Nephron progenitor cell (in vitro differentiated cells): ENCODE measurements around the gene GMDS.
A peak's percentile ranks its signal among the peaks of the same experiment; 100 is the strongest.

ENCODE experiments used
- DNase-seq: peaks from one replicate; pipeline ENCODE4 v3.0.0; 2021
- H3K27ac Mint-ChIP-seq: 2 replicates; pipeline ENCODE4 v1.8.0; 2021; ENCODE audit warnings: mild to moderate bottlenecking, moderate library complexity, mixed read lengths
- H3K27me3 Mint-ChIP-seq: 2 replicates; pipeline ENCODE4 v1.8.0; 2021; ENCODE audit warnings: mild to moderate bottlenecking, low read depth, mixed read lengths; ENCODE audit not compliant: poor library complexity
- H3K36me3 Mint-ChIP-seq: 2 replicates; pipeline ENCODE4 v1.8.0; 2021; ENCODE audit warnings: low read depth, mixed read lengths
- H3K4me1 Mint-ChIP-seq: 2 replicates; pipeline ENCODE4 v1.8.0; 2021; ENCODE audit warnings: mixed read lengths
- H3K4me3 Mint-ChIP-seq: 2 replicates; pipeline ENCODE4 v1.8.0; 2021; ENCODE audit warnings: mild to moderate bottlenecking, moderate library complexity, mixed read lengths
- H3K9me3 Mint-ChIP-seq: 2 replicates; pipeline ENCODE4 v1.8.0; 2021; ENCODE audit warnings: mild to moderate bottlenecking, moderate library complexity, mixed read lengths
- CTCF ChIP-seq: fragments of 200-600 bp; sonication (generic); IDR thresholded peaks from 2 replicates; pipeline ENCODE4 v1.5.0; 2021; ENCODE audit warnings: antibody characterized with exemption

GMDS gene

DNA sequence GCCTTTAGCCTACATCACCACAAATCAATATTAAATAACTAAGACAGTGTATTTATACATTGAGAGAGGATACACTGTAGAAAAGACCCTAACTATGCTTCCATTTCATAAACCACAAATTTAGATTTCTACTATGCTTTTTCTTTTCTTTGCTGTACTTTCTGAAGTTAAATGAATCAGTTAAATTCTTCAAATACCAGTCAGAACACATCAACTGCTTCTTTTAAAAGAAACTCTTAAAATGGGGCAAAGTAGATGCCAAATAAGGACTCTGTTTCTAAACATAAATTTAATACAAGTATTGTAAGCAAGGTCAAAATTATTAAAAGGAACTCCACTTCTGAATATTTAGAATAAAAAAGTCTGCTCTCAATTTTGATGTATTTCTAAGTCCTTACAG, 76.9 kb downstream of the GMDS start:
- no peak overlapping the region for H3K4me3 Mint-ChIP-seq
- no peak for TF ChIP-seq CTCF
- H3K36me3 Mint-ChIP-seq: peaks cover 6% of the 10 kb centered on the region
- H3K4me1 Mint-ChIP-seq: peaks cover 16% of the 10 kb centered on the region
- H3K27ac Mint-ChIP-seq: no peak overlapping the region
- DNase-seq: no peak
- H3K27me3 Mint-ChIP-seq: no peaks in the 10 kb centered on the region
- peaks cover 6% of the 10 kb centered on the region for H3K9me3 Mint-ChIP-seq

DNA sequence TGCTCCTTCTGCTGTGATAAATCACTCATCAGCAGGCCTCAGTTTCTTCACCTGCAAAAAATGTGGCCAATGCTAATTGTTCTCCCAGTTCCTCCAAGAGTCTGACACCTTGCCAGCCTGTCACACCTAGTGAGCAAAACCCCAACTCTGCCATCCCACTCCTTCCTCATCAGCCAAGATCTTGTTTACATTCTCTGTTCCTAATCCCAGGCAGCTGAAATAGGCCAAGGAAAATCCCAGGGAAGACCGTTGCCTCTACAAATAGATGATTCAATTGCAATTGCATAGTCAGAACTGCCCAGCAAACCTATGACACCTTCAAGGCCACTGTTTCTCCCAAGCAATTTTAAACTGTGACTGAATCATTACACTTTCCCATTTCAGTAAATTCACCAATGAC, 78.7 kb downstream of the GMDS start:
- Mint-ChIP-seq H3K36me3 (peaks cover 11% of the 10 kb centered on the region), H3K27ac (no peak overlapping the region), H3K9me3 (peaks cover 11% of the 10 kb centered on the region), H3K27me3 (no peaks in the 10 kb centered on the region), H3K4me3 (no peak overlapping the region), H3K4me1 (peaks cover 17% of the 10 kb centered on the region)
- DNase-seq: no peak
- no peak for TF ChIP-seq CTCF

GRCh38 chr6:2165286-2165685, 80.1 kb downstream of the GMDS start:
- TF ChIP-seq CTCF: no peak
- no peak overlapping the region for H3K27ac Mint-ChIP-seq
- H3K36me3 Mint-ChIP-seq: peaks cover 11% of the 10 kb centered on the region
- peaks cover 11% of the 10 kb centered on the region for H3K9me3 Mint-ChIP-seq
- no peaks in the 10 kb centered on the region for H3K27me3 Mint-ChIP-seq
- H3K4me3 Mint-ChIP-seq: no peak overlapping the region
- peaks cover 17% of the 10 kb centered on the region for H3K4me1 Mint-ChIP-seq
- DNase-seq: no peak

DNA sequence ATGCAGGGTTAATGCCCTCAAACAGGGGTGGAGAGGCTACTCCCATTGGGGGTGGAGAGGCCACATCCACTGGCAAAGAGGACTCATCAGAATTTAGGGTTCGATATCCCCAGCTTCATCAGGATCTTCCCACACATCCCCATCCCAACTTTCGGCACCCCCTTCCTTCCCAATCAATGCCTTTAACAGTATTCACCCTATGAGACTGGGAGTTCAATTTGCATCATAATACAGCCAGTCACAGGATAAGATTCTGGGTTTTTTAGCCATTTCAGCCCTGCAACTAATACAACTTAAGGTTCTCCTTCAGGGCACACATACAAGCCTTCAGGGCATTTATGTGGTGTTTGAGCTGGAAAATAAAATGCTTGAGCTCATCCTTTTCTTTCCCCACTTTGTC, 80.9 kb downstream of the GMDS start:
- no peak for DNase-seq
- Mint-ChIP-seq H3K27me3 (no peaks in the 10 kb centered on the region), H3K36me3 (peaks cover 11% of the 10 kb centered on the region), H3K9me3 (peaks cover 11% of the 10 kb centered on the region), H3K4me1 (peaks cover 17% of the 10 kb centered on the region), H3K27ac (no peak overlapping the region), H3K4me3 (no peak overlapping the region)
- TF ChIP-seq CTCF: no peak

- H3K36me3 Mint-ChIP-seq: peaks cover 11% of the 10 kb centered on the region
- no peak overlapping the region for H3K27ac Mint-ChIP-seq
- peaks cover 23% of the 10 kb centered on the region for H3K4me1 Mint-ChIP-seq
- no peak overlapping the region for H3K4me3 Mint-ChIP-seq
- peaks cover 11% of the 10 kb centered on the region for H3K9me3 Mint-ChIP-seq
- H3K27me3 Mint-ChIP-seq: peaks cover 4% of the 10 kb centered on the region
- no peak for DNase-seq
- TF ChIP-seq CTCF: no peak
Observed at GRCh38 chr6:2162079-2162445, 83.3 kb downstream of the GMDS start.

- peaks cover 5% of the 10 kb centered on the region for H3K36me3 Mint-ChIP-seq
- peak; percentile 52 for TF ChIP-seq CTCF
- H3K4me1 Mint-ChIP-seq: peaks cover 39% of the 10 kb centered on the region
- no peak overlapping the region for H3K4me3 Mint-ChIP-seq
- peaks cover 5% of the 10 kb centered on the region for H3K9me3 Mint-ChIP-seq
- H3K27ac Mint-ChIP-seq: no peak overlapping the region
- peaks cover 4% of the 10 kb centered on the region for H3K27me3 Mint-ChIP-seq
- DNase-seq: peak; percentile 43
Observed at GRCh38 chr6:2158596-2159271, 86.7 kb downstream of the GMDS start.
